Measurements from ENCODE around the gene DDX24. TPM values are rescaled to one million over a fixed set of nuclear protein-coding genes. Genes with fewer than 3 reads are reported as not detected.

DDX24 gene
- total RNA-seq, 4 donors from 2014 or later = 106 to 215 (median 147) TPM

DNA sequence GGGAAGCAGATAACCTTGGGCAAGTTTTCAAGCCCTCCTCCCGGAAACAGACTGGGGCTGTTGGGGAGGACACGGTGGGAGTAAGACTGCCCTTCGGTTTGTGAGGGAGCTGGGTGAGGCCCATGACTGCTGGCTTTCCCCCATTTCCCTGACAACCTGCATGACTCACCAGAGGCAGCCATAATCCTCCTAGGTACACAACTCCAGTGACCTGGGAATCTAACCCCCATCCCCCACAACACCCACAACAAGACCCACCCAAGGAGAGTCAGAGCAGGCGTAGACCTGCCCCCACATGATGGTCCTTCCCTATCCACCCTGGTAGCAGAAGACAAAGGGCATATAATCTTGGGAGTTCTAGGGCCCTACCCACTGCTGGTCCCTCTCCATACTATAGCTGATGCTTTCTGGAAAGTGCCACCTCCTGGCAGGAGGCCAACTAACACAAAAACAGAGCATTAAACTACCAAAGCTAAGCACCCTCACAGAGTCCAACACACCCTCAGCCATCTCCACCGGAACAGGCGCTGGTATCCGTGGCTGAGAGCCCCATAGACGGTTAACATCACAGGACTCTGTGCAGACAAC lies 14.8 kb downstream of the DDX24 start:
- DNase-seq (ENCODE audit: low spot score) = no peak
- TF ChIP-seq, protein P1, sequence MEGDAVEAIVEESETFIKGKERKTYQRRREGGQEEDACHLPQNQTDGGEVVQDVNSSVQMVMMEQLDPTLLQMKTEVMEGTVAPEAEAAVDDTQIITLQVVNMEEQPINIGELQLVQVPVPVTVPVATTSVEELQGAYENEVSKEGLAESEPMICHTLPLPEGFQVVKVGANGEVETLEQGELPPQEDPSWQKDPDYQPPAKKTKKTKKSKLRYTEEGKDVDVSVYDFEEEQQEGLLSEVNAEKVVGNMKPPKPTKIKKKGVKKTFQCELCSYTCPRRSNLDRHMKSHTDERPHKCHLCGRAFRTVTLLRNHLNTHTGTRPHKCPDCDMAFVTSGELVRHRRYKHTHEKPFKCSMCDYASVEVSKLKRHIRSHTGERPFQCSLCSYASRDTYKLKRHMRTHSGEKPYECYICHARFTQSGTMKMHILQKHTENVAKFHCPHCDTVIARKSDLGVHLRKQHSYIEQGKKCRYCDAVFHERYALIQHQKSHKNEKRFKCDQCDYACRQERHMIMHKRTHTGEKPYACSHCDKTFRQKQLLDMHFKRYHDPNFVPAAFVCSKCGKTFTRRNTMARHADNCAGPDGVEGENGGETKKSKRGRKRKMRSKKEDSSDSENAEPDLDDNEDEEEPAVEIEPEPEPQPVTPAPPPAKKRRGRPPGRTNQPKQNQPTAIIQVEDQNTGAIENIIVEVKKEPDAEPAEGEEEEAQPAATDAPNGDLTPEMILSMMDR (IDR thresholded peaks at IDR 0.05) = no peak
- peak; percentile 76 for ATAC-seq (ENCODE audit: low FRiP score)

DNA sequence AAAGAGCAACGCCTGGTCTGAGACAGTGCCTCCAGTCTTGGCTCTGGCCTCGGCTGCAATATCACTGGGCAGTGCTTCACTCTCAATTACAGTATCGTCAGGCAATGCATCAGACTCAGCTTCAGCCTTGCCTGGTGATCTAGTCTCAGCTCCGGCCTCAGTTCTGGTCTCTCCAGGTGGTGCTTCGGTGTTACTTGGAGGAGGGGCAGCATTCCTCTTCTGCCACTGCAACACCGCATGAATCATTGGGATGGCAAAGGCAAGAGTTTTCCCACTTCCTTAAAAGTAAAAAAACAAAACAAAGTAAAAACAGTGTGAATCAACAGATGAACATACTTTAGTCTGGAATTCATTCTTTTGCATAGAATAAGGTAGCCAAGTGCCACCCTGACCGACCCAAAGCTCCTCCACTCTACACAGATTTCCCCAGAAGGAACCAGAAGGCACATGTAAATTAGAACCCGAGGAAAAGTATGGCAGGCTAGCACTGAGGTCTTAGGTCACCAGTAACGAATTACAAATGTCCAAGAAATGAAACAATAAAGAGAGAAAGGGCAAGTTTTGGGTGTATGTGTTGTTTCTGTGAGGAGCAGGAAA lies 18.6 kb downstream of the DDX24 start:
- ATAC-seq (ENCODE audit: low FRiP score) = no peak
- TF ChIP-seq, protein P1 (IDR thresholded peaks at IDR 0.05) = no peak
- DNase-seq (ENCODE audit: low spot score) = no peak

DNA sequence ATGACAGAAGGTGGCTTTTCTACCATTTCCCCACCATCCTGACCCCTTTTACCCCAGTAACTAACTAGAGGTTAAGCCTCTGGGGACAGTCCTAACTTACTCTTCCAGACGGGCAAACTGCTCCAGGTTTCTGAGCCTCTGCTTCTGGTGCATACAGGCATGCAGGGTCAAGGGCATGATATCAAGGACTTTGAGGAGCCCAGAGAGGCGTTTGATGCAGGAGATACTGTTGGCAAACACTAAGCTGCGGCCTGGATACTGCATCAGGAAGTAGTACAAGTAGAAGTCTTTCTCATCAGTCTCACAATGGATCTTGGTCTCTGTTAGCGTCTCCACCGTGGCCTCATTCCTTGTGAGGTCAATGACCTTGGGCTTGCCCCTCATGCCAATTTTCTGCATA lies 21.0 kb downstream of the DDX24 start:
- DNase-seq (ENCODE audit: low spot score) = no peak
- TF ChIP-seq, protein P1 (IDR thresholded peaks at IDR 0.05) = no peak

DNA sequence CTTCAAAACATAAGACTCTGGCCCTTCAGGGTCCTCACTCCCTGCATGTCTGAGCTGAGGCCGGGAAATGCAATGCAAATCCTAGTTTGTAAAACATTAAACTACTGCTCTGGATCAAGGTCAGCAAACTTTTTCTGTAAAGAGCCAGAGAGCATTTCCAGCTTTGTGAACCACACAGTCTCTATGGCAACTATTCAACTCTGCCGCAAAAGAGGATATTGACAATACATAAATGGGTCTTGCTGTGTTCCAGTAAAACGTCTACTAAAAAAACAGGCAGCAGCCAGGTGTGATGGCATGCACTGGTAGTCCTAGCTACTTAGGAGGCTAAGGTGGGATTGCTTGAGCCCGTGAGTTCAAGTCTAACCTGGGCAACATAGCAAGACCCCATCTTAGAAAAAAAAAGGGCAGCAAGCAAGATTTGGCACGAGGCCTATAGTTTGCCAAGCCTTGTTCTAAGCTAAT lies 22.3 kb downstream of the DDX24 start:
- DNase-seq (ENCODE audit: low spot score) = no peak
- no peak for ATAC-seq (ENCODE audit: low FRiP score)
- TF ChIP-seq, protein P1 (IDR thresholded peaks at IDR 0.05) = no peak

More for the DNA sequence above, 21.0 kb downstream of the DDX24 start:
- no peak for ATAC-seq (ENCODE audit: low FRiP score)

DNA sequence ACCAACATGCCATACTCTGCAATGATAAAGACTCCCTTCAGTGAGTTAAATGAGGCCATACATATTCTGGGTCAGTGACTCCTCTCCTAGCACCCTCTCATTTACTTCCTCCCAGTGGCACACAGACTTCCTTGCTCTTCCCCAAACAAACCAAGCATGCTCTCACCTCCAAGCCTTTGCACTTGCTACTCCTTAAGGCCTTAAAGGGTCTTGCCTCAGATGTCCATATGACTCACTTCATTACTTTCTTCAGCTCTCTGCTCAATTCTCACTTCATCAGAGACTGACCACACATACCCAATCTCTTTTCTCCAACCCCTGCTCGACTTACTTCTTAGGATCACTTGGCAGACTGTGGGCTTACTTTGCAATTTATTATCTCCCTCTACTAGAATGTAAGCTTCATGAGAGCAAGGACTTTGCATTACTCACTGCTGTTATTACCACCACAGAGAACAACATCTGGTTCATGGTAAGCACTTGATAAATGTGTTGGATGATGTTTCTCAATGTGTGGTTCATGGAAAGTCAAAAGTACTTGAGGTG lies 22.8 kb downstream of the DDX24 start:
- TF ChIP-seq, protein P1 (IDR thresholded peaks at IDR 0.05) = no peak
- ATAC-seq (ENCODE audit: low FRiP score) = no peak

DNA sequence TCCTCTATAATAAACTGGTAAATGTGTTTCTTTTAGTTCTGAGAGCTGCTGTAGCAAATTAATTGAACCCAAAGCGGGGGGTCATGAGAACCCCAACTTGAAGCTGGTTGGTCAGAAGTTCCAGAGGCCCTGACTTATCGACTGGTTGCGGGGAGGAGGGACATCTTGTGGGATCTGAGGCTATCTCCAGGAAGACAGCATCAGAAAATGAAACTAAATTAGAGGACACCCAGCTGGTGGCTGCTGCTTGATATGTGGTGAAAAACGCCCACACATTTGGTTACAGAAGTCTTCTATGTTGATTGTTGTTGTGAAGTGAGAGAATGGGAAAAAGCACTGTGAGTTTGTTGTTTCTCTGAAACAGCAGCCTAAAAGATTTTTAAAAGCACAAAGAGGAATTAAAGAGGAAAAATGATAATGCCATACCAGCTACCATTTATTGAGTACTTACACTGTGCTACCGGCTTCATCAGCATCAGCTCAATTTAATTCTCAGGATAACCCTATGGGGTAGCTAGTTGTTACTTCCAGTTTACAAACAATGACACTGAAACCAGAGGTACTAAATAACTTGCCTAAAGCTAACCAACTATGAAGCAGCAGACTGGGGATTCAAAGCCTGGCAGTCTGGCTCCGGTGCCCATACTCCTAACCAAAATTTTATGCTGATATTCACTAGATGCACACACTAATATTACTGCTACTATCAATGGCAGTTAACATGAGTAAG lies 24.3 kb downstream of the DDX24 start:
- DNase-seq (ENCODE audit: low spot score) (no peak), ATAC-seq (ENCODE audit: low FRiP score) (no peak)
- TF ChIP-seq, protein P1 (IDR thresholded peaks at IDR 0.05) = no peak

More for the DNA sequence above, 22.8 kb downstream of the DDX24 start:
- DNase-seq (ENCODE audit: low spot score) = no peak

Measured in omental fat pad (tissue), 4 donors.